ENCODE data around the gene TELO2. TPM values are rescaled to one million over a fixed set of nuclear protein-coding genes. Genes with fewer than 3 reads are reported as not detected.
A peak's percentile ranks its signal among the peaks of the same experiment; 100 is the strongest.

Gene TELO2
- total and polyA plus RNA-seq, 5 donors, result 21.2 to 29.2 (median 23.3) TPM

DNA sequence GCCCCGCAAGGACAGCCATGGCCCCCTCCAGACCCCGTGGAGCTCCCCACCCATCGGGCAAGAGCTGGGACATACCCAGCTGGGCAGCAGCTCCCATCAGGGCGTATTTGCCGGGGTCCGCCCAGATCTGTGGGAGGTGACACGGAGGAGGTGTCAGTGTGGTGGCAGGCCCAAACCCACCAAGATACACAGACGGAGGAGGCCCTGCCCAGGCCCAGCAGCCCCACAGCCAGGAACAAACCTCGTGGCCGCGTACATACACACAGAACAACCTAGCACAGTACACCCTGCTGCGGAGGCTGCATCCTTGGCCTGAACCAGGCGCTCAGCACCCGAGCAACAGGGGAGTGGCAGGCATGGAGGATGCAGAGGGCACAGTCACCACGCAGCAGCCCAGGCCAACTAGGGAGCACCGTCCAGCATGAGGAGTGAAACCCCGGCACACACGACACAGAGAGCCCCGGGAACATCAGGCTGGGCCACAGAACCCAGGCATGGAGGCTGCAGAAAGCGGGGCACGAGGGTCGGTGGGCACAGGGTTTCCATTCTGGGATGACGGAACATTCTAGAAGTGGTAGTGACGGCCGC is 43.9 kb upstream of the TELO2 start:
- Histone ChIP-seq H3K4me1 (ENCODE audit: control insufficient read depth, insufficient read depth, low read length) (no peaks in the 10 kb centered on the region), H3K27ac (ENCODE audit: low read length) (no peak overlapping the region), H3K9me3 (ENCODE audit: control insufficient read depth, low read length) (no peaks in the 10 kb centered on the region), H3K27me3 (ENCODE audit: control insufficient read depth, insufficient read depth) (no peaks in the 10 kb centered on the region), H3K4me3 (ENCODE audit: low read length) (no peak overlapping the region)
- DNase-seq (no peak), ATAC-seq (no peak)
- 94% methylated on average over 25 of the region's 25 CpGs for whole genome bisulfite sequencing
- intact Hi-C loops (cut with DNase I), result no loop called here

DNA sequence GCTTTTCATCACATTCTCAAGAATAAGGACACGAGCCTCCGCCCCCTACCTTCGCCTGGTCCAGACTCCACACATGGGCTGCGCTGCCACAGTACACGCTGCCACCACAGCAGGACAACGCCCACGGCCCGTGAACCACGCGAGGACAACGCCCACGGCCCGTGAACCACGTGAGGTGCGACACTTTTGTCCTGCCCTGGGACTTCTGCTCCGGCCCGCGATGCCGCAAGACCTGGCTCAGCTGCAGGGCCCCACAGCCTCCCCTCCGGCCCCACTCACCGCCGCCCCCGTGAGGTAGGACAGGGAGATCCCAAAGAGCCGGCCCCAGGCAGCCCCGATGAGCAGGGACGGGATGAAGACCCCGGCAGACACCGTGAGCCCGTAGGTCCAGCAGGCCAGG is 42.9 kb upstream of the TELO2 start:
- Histone ChIP-seq H3K4me1 (ENCODE audit: control insufficient read depth, insufficient read depth, low read length) (no peaks in the 10 kb centered on the region), H3K27me3 (ENCODE audit: control insufficient read depth, insufficient read depth) (no peaks in the 10 kb centered on the region), H3K4me3 (ENCODE audit: low read length) (no peak overlapping the region), H3K27ac (ENCODE audit: low read length) (no peak overlapping the region), H3K9me3 (ENCODE audit: control insufficient read depth, low read length) (no peaks in the 10 kb centered on the region)
- no peak for ATAC-seq
- WGBS, result 92% methylated on average over 29 of the region's 29 CpGs
- no peak for DNase-seq
- intact Hi-C loops (cut with DNase I), result no loop called here

DNA sequence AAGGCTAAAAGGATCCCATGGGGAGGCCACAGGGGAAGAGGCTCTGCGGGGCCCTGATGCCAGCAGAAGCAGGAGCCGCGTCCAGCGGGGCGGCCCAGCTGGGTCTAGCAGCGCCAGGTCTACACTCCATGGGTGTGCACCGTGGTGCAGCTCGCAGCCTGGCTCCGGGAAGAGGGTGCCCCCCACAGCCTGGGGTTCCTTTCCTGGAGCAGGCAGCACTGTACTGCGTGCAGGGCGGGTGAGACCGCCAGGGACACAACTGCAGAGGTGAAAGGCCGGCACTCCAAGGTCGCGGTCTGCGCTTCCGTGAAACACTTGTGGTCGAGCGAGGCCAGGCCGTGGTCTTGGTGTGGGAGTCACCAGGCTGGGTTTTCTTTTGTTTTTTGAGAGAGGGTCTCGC is 42.3 kb upstream of the TELO2 start:
- no peaks in the 10 kb centered on the region for H3K27me3 ChIP-seq (ENCODE audit: control insufficient read depth, insufficient read depth)
- no peak overlapping the region for H3K27ac ChIP-seq (ENCODE audit: low read length)
- intact Hi-C loops (cut with DNase I), result no loop called here
- no peaks in the 10 kb centered on the region for H3K9me3 ChIP-seq (ENCODE audit: control insufficient read depth, low read length)
- DNase-seq (no peak), ATAC-seq (no peak)
- H3K4me1 ChIP-seq (ENCODE audit: control insufficient read depth, insufficient read depth, low read length), result no peaks in the 10 kb centered on the region
- WGBS, result 95% methylated on average over 21 of the region's 21 CpGs
- H3K4me3 ChIP-seq (ENCODE audit: low read length), result no peak overlapping the region

DNA sequence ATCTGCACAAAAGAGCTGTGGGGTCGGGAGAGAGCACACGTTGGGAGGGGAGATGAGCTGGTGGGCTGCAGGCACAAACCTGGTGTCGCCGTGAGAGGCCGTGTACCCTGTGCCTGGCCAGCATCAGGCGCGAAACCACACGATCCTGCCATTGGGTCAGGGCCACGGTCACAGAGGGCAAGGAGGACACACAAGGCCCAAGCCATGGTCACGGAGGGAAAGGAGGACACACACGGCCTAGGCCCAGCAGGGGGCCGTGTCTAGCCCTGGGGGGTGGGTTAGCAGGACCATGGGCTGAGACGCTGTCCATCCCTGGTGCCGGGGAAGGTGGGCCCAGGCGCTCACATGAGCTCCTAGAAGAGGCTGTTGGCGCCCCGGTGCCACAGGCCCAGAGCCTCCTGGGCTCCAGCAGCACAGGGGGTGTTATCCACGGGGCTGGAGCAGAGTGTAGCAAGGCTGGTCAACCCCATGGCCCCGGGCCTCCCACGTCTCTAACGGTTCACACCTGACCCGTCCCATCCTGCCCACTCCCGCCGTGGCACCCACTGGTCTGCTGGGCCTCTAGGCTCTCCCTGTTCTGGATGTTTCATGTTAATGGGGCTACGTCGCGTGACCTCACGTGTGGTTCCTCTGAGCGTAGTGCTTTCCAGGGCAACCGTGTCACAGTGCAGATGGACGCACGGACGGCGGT is 41.3 kb upstream of the TELO2 start:
- Histone ChIP-seq H3K27ac (ENCODE audit: low read length) (no peak overlapping the region), H3K4me1 (ENCODE audit: control insufficient read depth, insufficient read depth, low read length) (no peaks in the 10 kb centered on the region), H3K27me3 (ENCODE audit: control insufficient read depth, insufficient read depth) (no peaks in the 10 kb centered on the region), H3K9me3 (ENCODE audit: control insufficient read depth, low read length) (no peaks in the 10 kb centered on the region), H3K4me3 (ENCODE audit: low read length) (no peak overlapping the region)
- ATAC-seq (no peak), DNase-seq (no peak)
- intact Hi-C loops (cut with DNase I), result no loop called here
- 93% methylated on average over 34 of the region's 34 CpGs for WGBS

DNA sequence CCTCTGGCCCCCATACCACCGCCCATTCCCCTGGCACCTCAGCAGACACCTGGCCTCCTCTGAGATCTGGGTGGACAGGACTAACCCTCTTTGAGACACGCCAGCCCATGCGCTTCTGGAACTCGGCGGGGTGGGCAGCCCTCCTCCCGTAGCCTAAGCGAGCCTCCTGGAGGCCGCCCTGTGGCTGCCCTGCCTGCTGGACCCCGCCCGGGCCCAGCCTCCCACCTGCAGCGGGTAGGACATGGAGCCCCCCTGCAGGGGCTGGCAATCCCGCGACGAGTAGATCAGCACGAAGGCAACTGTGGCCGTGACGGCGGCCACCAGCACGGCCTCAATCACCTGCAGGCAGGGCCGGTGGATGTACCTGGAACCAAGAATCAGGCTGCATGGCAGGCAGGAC is 40.6 kb upstream of the TELO2 start:
- 95% methylated on average over 20 of the region's 20 CpGs for WGBS
- no peak for ATAC-seq
- no peaks in the 10 kb centered on the region for H3K27me3 ChIP-seq (ENCODE audit: control insufficient read depth, insufficient read depth)

DNA sequence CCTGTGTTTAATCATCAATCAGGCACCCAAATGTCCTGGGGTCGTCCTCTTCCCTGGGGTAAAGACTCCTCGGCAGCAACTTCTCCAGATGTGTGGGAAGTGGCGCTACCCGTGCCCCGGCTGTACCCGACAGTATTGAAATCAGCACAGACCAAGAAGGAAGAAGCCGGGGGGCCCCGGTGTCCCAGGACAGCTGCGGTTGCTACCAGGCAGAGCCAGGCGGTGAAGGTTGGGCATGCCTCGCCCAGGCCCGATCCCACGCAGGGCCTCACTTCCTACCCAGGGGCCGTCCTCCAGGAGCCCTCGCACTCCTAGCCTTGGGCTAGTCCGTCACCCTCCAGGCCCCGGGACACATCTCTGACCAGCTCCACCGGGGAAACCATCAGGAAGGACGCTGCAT is 39.8 kb upstream of the TELO2 start:
- Histone ChIP-seq H3K4me1 (ENCODE audit: control insufficient read depth, insufficient read depth, low read length) (no peaks in the 10 kb centered on the region), H3K27me3 (ENCODE audit: control insufficient read depth, insufficient read depth) (no peaks in the 10 kb centered on the region), H3K9me3 (ENCODE audit: control insufficient read depth, low read length) (no peaks in the 10 kb centered on the region), H3K4me3 (ENCODE audit: low read length) (no peak overlapping the region), H3K27ac (ENCODE audit: low read length) (no peak overlapping the region)
- WGBS, result 94% methylated on average over 19 of the region's 19 CpGs
- DNase-seq (peak in 1 of 3 donors; percentile 40), ATAC-seq (no peak)
- intact Hi-C loops (cut with DNase I), result no loop called here

More for the DNA sequence above, 40.6 kb upstream of the TELO2 start:
- no peak overlapping the region for H3K27ac ChIP-seq (ENCODE audit: low read length)
- DNase-seq, result no peak
- intact Hi-C loops (cut with DNase I), result no loop called here
- no peaks in the 10 kb centered on the region for H3K9me3 ChIP-seq (ENCODE audit: control insufficient read depth, low read length)
- H3K4me1 ChIP-seq (ENCODE audit: control insufficient read depth, insufficient read depth, low read length), result no peaks in the 10 kb centered on the region
- no peak overlapping the region for H3K4me3 ChIP-seq (ENCODE audit: low read length)

DNA sequence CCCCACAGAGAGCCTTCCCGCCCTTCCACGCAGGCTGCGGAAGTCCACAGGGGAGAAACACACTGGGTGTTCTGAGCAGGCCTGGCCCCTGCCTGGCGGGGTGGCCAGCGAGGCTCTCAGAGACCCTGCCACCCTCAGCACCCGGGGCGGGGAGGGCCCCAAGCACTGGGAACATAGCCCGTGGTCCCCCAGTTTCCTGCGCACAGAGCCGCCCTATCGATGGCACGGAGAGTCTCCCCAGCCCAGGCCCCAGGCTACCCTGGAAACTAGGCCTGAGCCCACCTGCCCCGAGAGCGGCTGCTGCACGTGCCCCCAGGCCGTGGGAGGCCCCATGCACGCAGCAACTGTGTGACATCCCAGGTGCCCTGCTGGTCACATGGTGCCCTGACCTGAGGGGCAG is 38.6 kb upstream of the TELO2 start:
- WGBS, result 93% methylated on average over 17 of the region's 17 CpGs
- Histone ChIP-seq H3K27ac (ENCODE audit: low read length) (no peak overlapping the region), H3K9me3 (ENCODE audit: control insufficient read depth, low read length) (no peaks in the 10 kb centered on the region), H3K27me3 (ENCODE audit: control insufficient read depth, insufficient read depth) (no peaks in the 10 kb centered on the region), H3K4me1 (ENCODE audit: control insufficient read depth, insufficient read depth, low read length) (no peaks in the 10 kb centered on the region), H3K4me3 (ENCODE audit: low read length) (no peak overlapping the region)
- no peak for ATAC-seq
- intact Hi-C loops (cut with DNase I), result no loop called here
- DNase-seq, result peak in 1 of 3 donors; percentile 51

DNA sequence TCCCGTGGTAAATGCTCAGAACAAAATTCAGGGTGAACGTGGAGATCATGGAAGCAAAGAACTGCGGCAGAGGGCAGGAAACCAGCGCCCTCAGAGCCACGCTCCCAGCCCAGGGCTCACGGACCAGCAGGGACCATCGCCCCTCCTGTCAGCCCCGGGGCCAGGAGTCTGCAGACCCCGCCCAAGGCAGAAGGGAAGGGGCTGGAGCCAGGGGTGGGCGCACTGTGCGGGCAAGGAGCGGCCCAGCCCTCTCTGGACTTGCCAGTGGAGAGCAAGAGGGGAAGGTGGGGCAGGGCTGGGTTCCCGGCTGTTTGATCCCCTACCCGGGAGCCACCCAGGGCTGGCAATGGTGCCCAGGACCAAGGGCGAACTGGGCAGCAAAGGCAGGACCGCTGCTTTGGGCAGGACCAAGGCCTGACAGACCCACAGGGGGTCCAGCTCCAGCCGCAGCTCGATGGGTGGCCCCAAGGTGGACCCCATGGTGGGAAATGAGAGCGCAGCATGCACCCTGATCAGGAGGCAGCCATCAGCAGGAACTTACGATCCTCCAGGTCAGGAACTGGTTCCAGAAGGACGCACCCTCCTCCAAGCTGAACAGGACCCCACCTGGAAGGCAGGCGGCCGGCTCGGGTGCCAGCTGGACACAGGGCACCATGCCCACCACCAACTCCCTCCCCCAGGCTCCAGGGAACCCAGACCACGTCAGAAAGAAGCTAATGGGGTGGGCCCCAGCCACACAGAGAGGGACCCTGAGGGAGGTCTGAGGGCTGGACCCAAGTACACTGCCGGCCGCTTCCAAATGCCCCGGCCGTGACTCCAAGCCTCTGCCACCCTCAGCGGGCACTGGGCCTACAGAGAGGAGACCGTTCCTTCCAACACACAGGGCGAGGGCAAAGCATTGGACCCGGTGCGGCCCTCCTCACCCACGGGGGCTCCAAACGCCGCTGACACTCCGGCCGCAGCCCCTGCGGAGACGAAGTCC is 37.7 kb upstream of the TELO2 start:
- Histone ChIP-seq H3K27ac (ENCODE audit: low read length) (no peak overlapping the region), H3K9me3 (ENCODE audit: control insufficient read depth, low read length) (no peaks in the 10 kb centered on the region), H3K4me3 (ENCODE audit: low read length) (no peak overlapping the region), H3K4me1 (ENCODE audit: control insufficient read depth, insufficient read depth, low read length) (no peaks in the 10 kb centered on the region), H3K27me3 (ENCODE audit: control insufficient read depth, insufficient read depth) (no peaks in the 10 kb centered on the region)
- peak in 1 of 3 donors; percentile 39 for DNase-seq
- 93% methylated on average over 41 of the region's 41 CpGs for WGBS
- no peak for ATAC-seq
- intact Hi-C loops (cut with DNase I), result no loop called here

DNA sequence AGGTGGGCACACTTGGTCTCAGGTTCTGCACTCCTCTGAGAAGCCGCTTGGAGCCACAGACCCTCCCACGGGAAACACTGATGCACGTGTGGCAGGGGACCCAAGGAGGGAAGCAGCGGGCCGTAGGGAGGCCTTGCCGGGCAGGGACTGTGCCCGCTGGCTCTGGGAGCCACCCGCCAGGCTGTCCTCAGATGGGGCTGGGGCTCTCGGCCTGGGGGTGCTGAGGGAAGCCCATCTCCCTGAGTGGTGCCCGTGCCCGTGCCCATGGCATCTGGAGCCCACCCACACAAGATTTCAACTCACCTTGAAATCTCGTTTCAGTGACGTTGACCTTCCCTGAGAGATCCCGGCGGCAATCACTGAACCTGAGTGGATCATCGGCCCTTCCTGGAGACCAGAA is 36.2 kb upstream of the TELO2 start:
- no peak overlapping the region for H3K4me3 ChIP-seq (ENCODE audit: low read length)
- intact Hi-C loops (cut with DNase I), result no loop called here
- ATAC-seq (no peak), DNase-seq (peak in 2 of 3 donors; percentile 26 to 37)
- WGBS, result 91% methylated on average over 16 of the region's 16 CpGs
- no peaks in the 10 kb centered on the region for H3K4me1 ChIP-seq (ENCODE audit: control insufficient read depth, insufficient read depth, low read length)
- H3K27ac ChIP-seq (ENCODE audit: low read length), result no peak overlapping the region
- H3K27me3 ChIP-seq (ENCODE audit: control insufficient read depth, insufficient read depth), result no peaks in the 10 kb centered on the region
- H3K9me3 ChIP-seq (ENCODE audit: control insufficient read depth, low read length), result no peaks in the 10 kb centered on the region

DNA sequence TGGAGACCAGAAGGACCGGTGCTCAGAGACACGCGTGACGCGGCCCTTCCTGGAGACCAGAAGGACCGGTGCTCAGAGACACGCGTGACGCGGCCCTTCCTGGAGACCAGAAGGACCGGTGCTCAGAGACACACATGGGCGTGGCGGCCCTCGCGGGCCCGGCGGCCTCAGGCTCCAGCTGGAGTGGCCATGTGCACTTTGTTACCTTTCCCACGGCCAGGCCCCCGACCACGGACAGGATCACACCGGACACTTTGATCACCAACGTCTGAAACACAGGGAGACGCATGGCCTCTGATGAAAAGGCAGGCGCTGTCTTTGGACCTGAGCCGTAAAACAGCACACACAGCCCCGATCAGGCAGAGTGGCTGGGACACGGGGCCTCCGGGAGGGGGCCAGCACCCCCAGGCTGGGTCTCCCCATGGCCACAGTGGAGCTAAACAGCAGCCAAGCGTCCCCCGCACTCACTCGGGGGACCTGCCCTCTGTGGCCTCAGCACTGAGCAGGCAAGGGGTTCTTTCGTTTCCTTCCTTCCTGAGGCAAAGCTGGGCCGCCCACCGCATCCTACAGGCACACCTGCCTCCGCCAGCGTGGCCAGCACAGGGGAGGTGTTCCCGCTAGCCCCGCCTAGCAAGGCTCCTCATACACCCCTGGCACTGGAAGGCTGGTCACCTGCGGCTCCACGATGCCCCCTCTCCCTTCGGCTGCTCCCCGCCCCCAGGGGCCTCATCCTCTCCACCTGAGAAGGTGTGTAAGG is 35.5 kb upstream of the TELO2 start:
- ATAC-seq (no peak), DNase-seq (peak in 2 of 3 donors; percentile 48 to 49)
- Histone ChIP-seq H3K27ac (ENCODE audit: low read length) (no peak overlapping the region), H3K4me1 (ENCODE audit: control insufficient read depth, insufficient read depth, low read length) (no peaks in the 10 kb centered on the region), H3K4me3 (ENCODE audit: low read length) (no peak overlapping the region), H3K9me3 (ENCODE audit: control insufficient read depth, low read length) (no peaks in the 10 kb centered on the region), H3K27me3 (ENCODE audit: control insufficient read depth, insufficient read depth) (no peaks in the 10 kb centered on the region)
- intact Hi-C loops (cut with DNase I), result no loop called here
- WGBS, result 88% methylated on average over 42 of the region's 42 CpGs

Data from right cardiac atrium (tissue), 5 donors.